Measurements from ENCODE around the gene KCNIP2.
A peak's percentile ranks its signal among the peaks of the same experiment; 100 is the strongest.
"Not testable (repeated sequence)": the region's sequence is repeated elsewhere in the genome, so short reads cannot be mapped to it uniquely, and the experiment has no call there.

The KCNIP2 gene

GRCh38 chr10:101827919-101828600 is 15.5 kb downstream of the KCNIP2 start:
- no peak for DNase-seq

- DNase-seq = no peak
Measured at GRCh38 chr10:101826852-101827434, 16.7 kb downstream of the KCNIP2 start.

GRCh38 chr10:101824736-101825135 is 18.9 kb downstream of the KCNIP2 start:
- DNase-seq = no peak

- DNase-seq = no peak
Measured at GRCh38 chr10:101818872-101819633, 24.5 kb downstream of the KCNIP2 start.

- peak; percentile 99 for DNase-seq
Measured at GRCh38 chr10:101818119-101818871, 25.3 kb downstream of the KCNIP2 start, which contains the start of gene OGA. OGA (minus strand) TSS chr10:101818444; CDS start chr10:101818022, 422 bp downstream.

GRCh38 chr10:101817337-101818118 is 26.1 kb downstream of the KCNIP2 start:
- peak; percentile 88 for DNase-seq

- DNase-seq = no peak
Measured at GRCh38 chr10:101816913-101817336, 26.7 kb downstream of the KCNIP2 start.

- peak; percentile 55 for DNase-seq
Measured at GRCh38 chr10:101816376-101816775, 27.2 kb downstream of the KCNIP2 start.

- DNase-seq = peak; percentile 39
Measured at GRCh38 chr10:101814466-101815071, 29.0 kb downstream of the KCNIP2 start.

- DNase-seq = no peak
Measured at GRCh38 chr10:101812606-101813005, 31.0 kb downstream of the KCNIP2 start.

GRCh38 chr10:101807158-101807557 is 36.4 kb downstream of the KCNIP2 start:
- no peak for DNase-seq

- DNase-seq = no peak
Measured at GRCh38 chr10:101803511-101803910, 40.1 kb downstream of the KCNIP2 start.

GRCh38 chr10:101797403-101798059 is 46.1 kb downstream of the KCNIP2 start:
- DNase-seq = no peak

- no peak for DNase-seq
Measured at GRCh38 chr10:101793526-101793925, 50.1 kb downstream of the KCNIP2 start.

- DNase-seq = no peak
Measured at GRCh38 chr10:101789686-101790085, 53.9 kb downstream of the KCNIP2 start.

GRCh38 chr10:101789231-101789630 is 54.4 kb downstream of the KCNIP2 start:
- not testable (repeated sequence) for DNase-seq

- no peak for DNase-seq
Measured at GRCh38 chr10:101785801-101786200, 57.8 kb downstream of the KCNIP2 start.

GRCh38 chr10:101784558-101784957 is 59.0 kb downstream of the KCNIP2 start:
- DNase-seq = no peak

GRCh38 chr10:101783736-101784118 is 59.9 kb downstream of the KCNIP2 start:
- DNase-seq = no peak

GRCh38 chr10:101782811-101783735 is 60.5 kb downstream of the KCNIP2 start, which contains the start of gene NPM3:
NPM3 (minus strand) TSS chr10:101783446; CDS start chr10:101783390, 56 bp downstream.
- DNase-seq = peak; percentile 76

Measured in kidney glomerular epithelial cell (primary cell).